GM12878 (cell line): Measurements from ENCODE around the gene UHRF1. TPM values are rescaled to one million over a fixed set of nuclear protein-coding genes. Genes with fewer than 3 reads are reported as not detected.

Experiments
- ATAC-seq: fragments of 200-7000 bp; cut with Tn5 transposase; 3 replicates; pipeline ENCODE4 v1.9.1; 2020; ENCODE audit warnings: mild to moderate bottlenecking, moderate library complexity
- BruUV-seq: library from RNA; stranded (reverse); fragments of 400-500 nt; replicated peaks from 2 replicates; lab custom pipeline; 2021; lab: Mats Ljungman, UMichigan
- CTCF ChIA-PET: fragments of 300-600 bp; sonication (Branson Sonifier 250); formaldehyde crosslinking; extraction: SDS; loops from one replicate; lab custom pipeline; 2021; ENCODE audit warnings: inconsistent platforms; lab: Yijun Ruan, JAX
- POLR2A ChIA-PET: fragments of 350-600 bp; formaldehyde crosslinking; extraction: SDS; loops from one replicate; lab custom pipeline; 2021; ENCODE audit warnings: inconsistent platforms; lab: Charles Lee
- RAD21 ChIA-PET: fragments of 300-600 bp; sonication (Branson Sonifier 250); formaldehyde crosslinking; loops from one replicate; lab custom pipeline; 2023; ENCODE audit warnings: antibody characterized with exemption; ENCODE audit not compliant: unreplicated experiment; lab: Charles Lee
- SMC1A ChIA-PET: fragments of 300-600 bp; sonication (Branson Sonifier 250); formaldehyde crosslinking; loops from one replicate; lab custom pipeline; 2023; ENCODE audit not compliant: unreplicated experiment, uncharacterized antibody; lab: Charles Lee
- DNase-seq: peaks from one replicate; pipeline ENCODE4 v3.0.0-alpha.2; 2011; ENCODE audit warnings: low read depth, low spot score
- FAIRE-seq: peaks from 3 replicates; lab custom pipeline; 2011; peaks lifted over from hg19 to GRCh38; lab: Jason Lieb, UNC
- H2AFZ ChIP-seq: 2 replicates; pipeline ENCODE4 v1.6.0; 2011; ENCODE audit warnings: low read depth, low read length, control low read depth; ENCODE audit not compliant: control insufficient read depth
- H3K27ac ChIP-seq: 2 replicates; pipeline ENCODE4 v1.5.1; 2011; ENCODE audit warnings: control low read depth; ENCODE audit not compliant: control insufficient read depth, insufficient read depth
- H3K27me3 ChIP-seq, 2 experiments: replicated peaks in 1 of 2; 2 replicates each; pipeline versions ENCODE4 v1.6.0 to v1.6.1; 2011; ENCODE audit warnings: low read length in 1 of 2; ENCODE audit not compliant: control insufficient read depth in 2 of 2, insufficient read depth in 2 of 2
- H3K36me3 ChIP-seq, 2 experiments: 2 replicates each; pipeline ENCODE4 v1.5.1; 2011; ENCODE audit warnings: low read length in 1 of 2; ENCODE audit not compliant: control insufficient read depth in 2 of 2, insufficient read depth in 2 of 2
- H3K4me1 ChIP-seq: 2 replicates; pipeline ENCODE4 v1.6.1; 2011; ENCODE audit warnings: mild to moderate bottlenecking, low read length, moderate library complexity, mixed read lengths; ENCODE audit not compliant: control insufficient read depth, insufficient read depth
- H3K4me2 ChIP-seq: 2 replicates; pipeline ENCODE4 v1.6.0; 2011; ENCODE audit warnings: control low read depth; ENCODE audit not compliant: control insufficient read depth, insufficient read depth
- H3K4me3 ChIP-seq: fragments of 200-600 bp; sonication (generic); 2 replicates; pipeline ENCODE4 v1.5.1; 2016
- H3K79me2 ChIP-seq: 2 replicates; pipeline ENCODE4 v1.6.0; 2011; ENCODE audit warnings: low read length; ENCODE audit not compliant: control insufficient read depth, insufficient read depth
- H3K9ac ChIP-seq: 2 replicates; pipeline ENCODE4 v1.8.0; 2011; ENCODE audit warnings: low read length, control low read depth, mixed read lengths; ENCODE audit not compliant: control insufficient read depth, insufficient read depth
- H3K9me3 ChIP-seq: replicated peaks from 3 replicates; pipeline ENCODE4 v1.5.1; 2011; ENCODE audit warnings: mild to moderate bottlenecking, low read length; ENCODE audit not compliant: control insufficient read depth, insufficient read depth
- H4K20me1 ChIP-seq: 2 replicates; pipeline ENCODE4 v1.6.0; 2011; ENCODE audit not compliant: control insufficient read depth, insufficient read depth
- CBFB ChIP-seq: IDR thresholded peaks from 2 replicates; pipeline ENCODE4 v1.6.1; 2016; ENCODE audit warnings: antibody characterized with exemption, low read depth
- CREB1 ChIP-seq: IDR thresholded peaks from 2 replicates; pipeline ENCODE4 v1.6.1; 2012; ENCODE audit warnings: low read depth, mild to moderate bottlenecking, inconsistent platforms
- ELK1 ChIP-seq: IDR thresholded peaks from 2 replicates; pipeline ENCODE4 v1.6.1; 2012; ENCODE audit warnings: low read depth, low read length, improper control_type of control experiment
- HDGF ChIP-seq: fragments of 450-650 bp; IDR thresholded peaks from 2 replicates; pipeline ENCODE4 v1.6.1; 2016; ENCODE audit warnings: antibody characterized with exemption
- JUNB ChIP-seq: IDR thresholded peaks from 2 replicates; pipeline ENCODE4 v1.6.1; 2016; ENCODE audit warnings: antibody characterized with exemption, mild to moderate bottlenecking
- MYC ChIP-seq: IDR thresholded peaks from 2 replicates; pipeline ENCODE4 v1.6.1; 2011; ENCODE audit warnings: mild to moderate bottlenecking, low read length, moderate library complexity, inconsistent platforms; ENCODE audit not compliant: insufficient read depth, insufficient replicate concordance, insufficient read length, severe bottlenecking
- PKNOX1 ChIP-seq: fragments of 450-650 bp; IDR thresholded peaks from 2 replicates; pipeline ENCODE4 v1.6.1; 2016; ENCODE audit warnings: mild to moderate bottlenecking
- POLR2AphosphoS5 ChIP-seq: IDR thresholded peaks from 2 replicates; pipeline ENCODE4 v1.6.1; 2011; ENCODE audit warnings: mild to moderate bottlenecking, low read length, inconsistent platforms
- TCF3 ChIP-seq: IDR thresholded peaks from 2 replicates; pipeline ENCODE4 v1.6.1; 2012; ENCODE audit warnings: low read depth, mild to moderate bottlenecking, low read length, borderline replicate concordance; ENCODE audit not compliant: insufficient read depth
- WGBS: methylation state at CpG from one replicate; pipeline ENCODE4 v1.1.6; 2016; ENCODE audit warnings: low lambda C conversion rate; ENCODE audit not compliant: insufficient replicate concordance, insufficient coverage; ENCODE audit errors: missing lambda C conversion rate; 5-methylcytosine and 5-hydroxymethylcytosine counted together
- in situ Hi-C: fragments of 300-500 bp; cut with MboI; formaldehyde crosslinking; loops from 9 replicates; pipeline ENCODE4 v1.14.3; 2018; ENCODE audit warnings: mixed read lengths
- intact Hi-C: fragments of 100-400 bp; cut with micrococcal nuclease; formaldehyde crosslinking; loops from one replicate; pipeline ENCODE4 v1.14.2; 2022; ENCODE audit not compliant: unreplicated experiment
- polyA plus RNA-seq, 11 experiments: library from polyadenylated mRNA; depleted of rRNA in 4 of 11; unstranded in 6 of 11; stranded (reverse) in 5 of 11; fragments of >200 nt; fragmentation: Nextera tagmentation in 4 of 11; fragmentation: Illumina TruSeq in 1 of 11; extraction: Ambion mirVana in 4 of 11; extraction: Trizol in 1 of 11; gene quantifications; 1 replicate in 1 of 11; 2 replicates in 10 of 11; pipeline versions ENCODE4 v1.2.1 to v1.2.3, GENCODE V29; 2011 to 2016; ENCODE audit warnings: inconsistent platforms in 2 of 11, missing spikeins in 2 of 11, low read depth in 1 of 11
- total RNA-seq, 4 experiments: library from RNA; depleted of rRNA in 3 of 4; stranded (reverse); fragments of >200 nt in 3 of 4; fragmentation: Illumina TruSeq in 1 of 4; extraction: Trizol in 1 of 4; gene quantifications; 2 replicates each; pipeline versions ENCODE4 v1.2.1 to v1.2.3, GENCODE V29; 2013 to 2021
- TF ChIP-seq, protein P1 (sequence below): fragments of 450-650 bp; IDR thresholded peaks from 2 replicates; pipeline ENCODE4 v1.6.1; 2016; ENCODE audit warnings: mild to moderate bottlenecking, moderate library complexity, borderline replicate concordance

The UHRF1 gene
- total and polyA plus RNA-seq, 10 of the 15 experiments (the other 5 are each of a cell fraction or from before 2014, with no cell fraction given) = 13.0 to 109 (median 37.7) TPM

- TF ChIP-seq TCF3 (no peak), CBFB (no peak), JUNB (no peak), MYC (no peak), ELK1 (no peak)
- TF ChIP-seq, all 136 proteins: peak for 0
Observed at GRCh38 chr19:4957981-4958380, 48.7 kb downstream of the UHRF1 start (continued).

GRCh38 chr19:4962085-4962619, 52.9 kb downstream of the UHRF1 start:
- ATAC-seq = no peak

More at GRCh38 chr19:4962085-4962619, 52.9 kb downstream of the UHRF1 start:
- intact Hi-C loops = loop anchor here (10.0 kb wide), 1 partner anchor 97 kb away; the partner anchor contains the start of gene PLIN3
- H3K27ac ChIP-seq = no peak overlapping the region
- H4K20me1 ChIP-seq = no peaks in the 10 kb centered on the region
- FAIRE-seq (peak; percentile 41), DNase-seq (no peak)
- ChIA-PET CTCF (interaction anchor here (0.6 kb wide), 2 partner anchors 64 to 376 kb away, joined by 3 to 4 read pairs; no protein-coding TSS in a partner anchor), POLR2A (no interaction called here), RAD21 (no interaction called here), SMC1A (no interaction called here)
- no peaks in the 10 kb centered on the region for H3K27me3 ChIP-seq
- no peaks in the 10 kb centered on the region for H3K4me1 ChIP-seq
- H3K4me2 ChIP-seq = no peak overlapping the region
- BruUV-seq = no TSS peak
- WGBS = 97% methylated on average over 7 of the region's 7 CpGs
- peaks cover 3 to 19% of the 10 kb centered on the region in 2 experiments for H3K36me3 ChIP-seq
- H3K9ac ChIP-seq = no peak overlapping the region
- no peaks in the 10 kb centered on the region for H3K79me2 ChIP-seq
- no peak overlapping the region for H2AFZ ChIP-seq
- H3K9me3 ChIP-seq = no peaks in the 10 kb centered on the region
- in situ Hi-C loops = no loop called here
- H3K4me3 ChIP-seq = no peak overlapping the region
- no peak for TF ChIP-seq POLR2AphosphoS5
- no peak for TF ChIP-seq JUNB
- TF ChIP-seq, protein P1, sequence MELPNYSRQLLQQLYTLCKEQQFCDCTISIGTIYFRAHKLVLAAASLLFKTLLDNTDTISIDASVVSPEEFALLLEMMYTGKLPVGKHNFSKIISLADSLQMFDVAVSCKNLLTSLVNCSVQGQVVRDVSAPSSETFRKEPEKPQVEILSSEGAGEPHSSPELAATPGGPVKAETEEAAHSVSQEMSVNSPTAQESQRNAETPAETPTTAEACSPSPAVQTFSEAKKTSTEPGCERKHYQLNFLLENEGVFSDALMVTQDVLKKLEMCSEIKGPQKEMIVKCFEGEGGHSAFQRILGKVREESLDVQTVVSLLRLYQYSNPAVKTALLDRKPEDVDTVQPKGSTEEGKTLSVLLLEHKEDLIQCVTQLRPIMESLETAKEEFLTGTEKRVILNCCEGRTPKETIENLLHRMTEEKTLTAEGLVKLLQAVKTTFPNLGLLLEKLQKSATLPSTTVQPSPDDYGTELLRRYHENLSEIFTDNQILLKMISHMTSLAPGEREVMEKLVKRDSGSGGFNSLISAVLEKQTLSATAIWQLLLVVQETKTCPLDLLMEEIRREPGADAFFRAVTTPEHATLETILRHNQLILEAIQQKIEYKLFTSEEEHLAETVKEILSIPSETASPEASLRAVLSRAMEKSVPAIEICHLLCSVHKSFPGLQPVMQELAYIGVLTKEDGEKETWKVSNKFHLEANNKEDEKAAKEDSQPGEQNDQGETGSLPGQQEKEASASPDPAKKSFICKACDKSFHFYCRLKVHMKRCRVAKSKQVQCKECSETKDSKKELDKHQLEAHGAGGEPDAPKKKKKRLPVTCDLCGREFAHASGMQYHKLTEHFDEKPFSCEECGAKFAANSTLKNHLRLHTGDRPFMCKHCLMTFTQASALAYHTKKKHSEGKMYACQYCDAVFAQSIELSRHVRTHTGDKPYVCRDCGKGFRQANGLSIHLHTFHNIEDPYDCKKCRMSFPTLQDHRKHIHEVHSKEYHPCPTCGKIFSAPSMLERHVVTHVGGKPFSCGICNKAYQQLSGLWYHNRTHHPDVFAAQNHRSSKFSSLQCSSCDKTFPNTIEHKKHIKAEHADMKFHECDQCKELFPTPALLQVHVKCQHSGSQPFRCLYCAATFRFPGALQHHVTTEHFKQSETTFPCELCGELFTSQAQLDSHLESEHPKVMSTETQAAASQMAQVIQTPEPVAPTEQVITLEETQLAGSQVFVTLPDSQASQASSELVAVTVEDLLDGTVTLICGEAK = peak; percentile 70
- TF ChIP-seq CREB1 = no peak
- TF ChIP-seq HDGF = no peak
- no peak for TF ChIP-seq PKNOX1
